Renal cortex interstitium (tissue), 15 donors: Measurements from ENCODE around the gene CXCR1. TPM values are rescaled to one million over a fixed set of nuclear protein-coding genes. Genes with fewer than 3 reads are reported as not detected.
"Not testable (repeated sequence)": the region's sequence is repeated elsewhere in the genome, so short reads cannot be mapped to it uniquely, and the experiment has no call there.

Source experiments
- DNase-seq, 11 donors: peaks; one replicate each; pipeline ENCODE4 v3.0.0-alpha.2; 2013; ENCODE audit warnings: low read depth in 9 of 11, low spot score in 4 of 11; ENCODE audit errors: extremely low read depth in 1 of 11
- long read RNA-seq, 16 experiments: transcript quantifications; one replicate each; lab custom pipeline, GENCODE V29; 2026
- polyA plus RNA-seq, 3 donors: library from polyadenylated mRNA; unstranded; fragments of 120-200 nt; gene quantifications; one replicate each; pipeline ENCODE4 v1.2.1, GENCODE V29; 2013; ENCODE audit not compliant: insufficient read length in 3 of 3

CXCR1 gene
- under 1 TPM in 2 of 3 donors, not detected in 1; 0.06 to 0.16 TPM for polyA plus RNA-seq
- long read RNA-seq, donor 1: 0 reads
- long read RNA-seq, donor 2: 0 reads
- long read RNA-seq, donor 3: 0 reads
- long read RNA-seq, donor 4: 0 reads
- long read RNA-seq, donor 5: 0 reads
- long read RNA-seq, donor 6: 0 reads
- long read RNA-seq, donor 7: 0 reads
- long read RNA-seq, donor 8: 0 reads
- long read RNA-seq, donor 9: 0 reads
- long read RNA-seq, donor 10: 0 reads
- long read RNA-seq, donor 11: 0 reads
- long read RNA-seq, donor 12: 0 reads
- long read RNA-seq, donor 13: 0 reads
- long read RNA-seq, donor 14: 0 reads
- long read RNA-seq, donor 15: 0 reads
- long read RNA-seq, donor 16: 0 reads

DNA sequence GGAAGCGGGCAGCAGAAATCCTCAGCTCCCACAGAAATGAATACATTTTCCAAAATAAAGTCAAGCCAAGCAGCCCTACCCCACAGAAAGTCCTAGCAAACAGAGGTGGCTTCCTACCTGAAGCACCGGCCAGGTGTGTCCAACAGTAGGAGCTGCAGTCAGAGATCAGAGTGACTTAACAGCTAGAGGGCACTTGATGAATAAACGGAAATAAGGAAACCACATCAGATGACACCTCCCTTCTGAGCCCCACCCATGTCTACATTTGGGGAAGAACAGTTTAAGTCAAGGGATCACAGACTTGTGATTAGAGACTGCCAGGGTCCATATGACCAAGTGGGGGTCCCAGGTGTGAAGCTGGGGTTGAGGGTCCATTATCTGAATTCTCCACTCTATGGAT lies at the start of gene CXCR1:
TSS of gene CXCR1 (minus strand) at position 172 of the 400 bp plus-strand sequence. CDS start 1,751 bp downstream, outside the sequence.
- no peak for DNase-seq

GRCh38 chr2:218216336-218216673 lies 49.5 kb upstream of the CXCR1 start:
- no peak for DNase-seq

DNA sequence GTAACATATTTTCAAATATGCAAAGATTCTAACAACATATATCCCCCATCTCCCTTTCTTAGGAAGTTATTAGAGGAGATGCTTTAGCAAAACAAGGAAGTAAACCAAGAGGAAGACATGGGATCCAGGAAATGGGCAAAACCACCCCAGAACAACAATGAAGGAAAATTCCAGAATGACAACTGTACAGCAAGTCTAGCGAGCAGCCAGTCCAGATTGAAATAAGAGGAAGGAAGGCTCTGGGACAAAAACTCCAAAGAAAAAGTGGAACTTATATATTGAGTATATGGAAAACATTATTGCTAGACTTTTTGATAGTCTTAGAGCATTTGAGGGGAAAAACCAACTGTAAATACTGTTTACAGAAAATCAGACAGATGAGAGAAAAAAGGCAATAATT lies 47.4 kb upstream of the CXCR1 start:
- DNase-seq: no peak

DNA sequence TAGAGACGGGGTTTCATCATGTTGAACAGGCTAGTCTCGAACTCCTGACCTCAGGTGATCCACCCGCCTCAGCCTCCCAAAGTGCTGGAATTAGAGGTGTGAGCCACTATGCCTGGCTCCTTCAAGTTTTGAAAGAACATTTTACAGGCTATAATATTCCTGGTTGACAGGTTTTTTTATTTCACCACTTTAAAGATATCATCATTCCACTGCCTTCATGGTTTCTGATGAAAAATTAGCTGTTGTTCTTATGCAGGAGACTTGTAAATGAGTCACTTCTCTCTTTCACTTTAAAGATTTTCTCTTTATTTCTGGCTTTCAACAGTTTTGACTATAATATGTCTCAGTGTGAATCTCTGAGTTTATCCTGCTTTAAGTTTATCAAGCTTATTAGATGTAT lies 42.3 kb upstream of the CXCR1 start:
- no peak for DNase-seq

GRCh38 chr2:218202266-218202665 lies 35.5 kb upstream of the CXCR1 start:
- DNase-seq: no peak

- no peak for DNase-seq
These were observed 30.2 kb upstream of the CXCR1 start for GRCh38 chr2:218196974-218197373.

DNA sequence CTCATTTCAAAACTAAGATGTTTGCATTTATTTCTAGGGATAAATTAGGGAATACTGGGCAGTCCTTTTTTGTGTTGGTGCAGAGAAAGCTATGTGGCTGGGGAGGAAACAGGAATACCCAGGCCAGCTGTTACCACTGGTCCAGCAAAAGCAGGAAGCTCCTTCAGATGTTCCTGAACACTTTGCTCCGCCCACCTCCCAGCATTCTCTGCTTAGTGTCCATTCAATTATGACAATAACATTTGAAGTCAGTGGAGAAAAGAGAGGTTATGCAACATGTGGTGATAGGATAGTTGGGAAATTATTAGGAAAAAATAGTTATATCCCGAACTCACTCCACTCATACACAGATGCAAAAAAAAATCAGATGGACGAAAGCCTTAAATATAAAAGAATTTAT lies 28.1 kb upstream of the CXCR1 start:
- no peak for DNase-seq

GRCh38 chr2:218193701-218194100 lies 26.9 kb upstream of the CXCR1 start:
- no peak for DNase-seq

DNA sequence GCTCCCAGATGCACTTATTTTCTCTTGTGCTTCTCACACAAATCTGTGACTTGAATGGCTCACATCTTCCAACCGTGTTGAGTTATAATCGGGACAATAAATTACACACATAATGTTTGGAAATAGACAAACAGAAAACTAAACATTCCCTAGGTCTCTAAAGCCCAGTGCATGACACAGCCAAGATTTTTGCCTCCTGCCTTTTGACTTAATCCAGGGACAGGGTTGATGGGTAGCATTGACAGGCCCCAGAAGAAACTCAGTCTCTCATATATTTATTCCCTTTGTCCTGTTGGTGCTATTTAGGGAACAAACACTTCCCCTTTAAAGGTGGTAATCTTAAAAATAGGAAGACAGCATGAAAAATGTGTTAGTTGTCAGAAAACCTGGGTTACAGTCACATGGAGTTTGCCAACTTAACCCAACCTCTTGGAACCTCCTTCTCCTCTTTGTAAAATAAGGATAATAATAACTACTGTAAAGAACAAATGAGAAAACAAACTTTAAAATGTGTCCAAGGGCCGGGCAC lies 26.2 kb upstream of the CXCR1 start:
- no peak for DNase-seq

DNA sequence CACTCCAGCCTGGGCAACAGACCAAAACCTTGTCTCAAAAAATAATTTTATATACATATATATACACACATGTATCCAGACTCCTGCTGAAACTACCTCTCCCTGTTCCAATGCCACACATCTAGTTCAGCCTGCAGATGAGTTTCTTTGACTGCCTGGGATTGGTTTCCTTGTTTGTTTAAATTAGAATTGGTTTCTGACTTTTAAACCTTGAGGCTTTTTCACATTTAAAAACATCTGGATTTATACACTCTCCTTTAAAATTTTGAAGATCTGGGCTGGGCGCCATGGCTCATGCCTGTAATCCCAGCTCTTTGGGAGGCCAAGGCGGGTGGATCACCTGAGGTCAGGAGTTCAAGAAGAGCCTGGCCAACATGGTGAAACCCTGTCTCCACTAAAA lies 21.8 kb upstream of the CXCR1 start:
- no peak for DNase-seq

DNA sequence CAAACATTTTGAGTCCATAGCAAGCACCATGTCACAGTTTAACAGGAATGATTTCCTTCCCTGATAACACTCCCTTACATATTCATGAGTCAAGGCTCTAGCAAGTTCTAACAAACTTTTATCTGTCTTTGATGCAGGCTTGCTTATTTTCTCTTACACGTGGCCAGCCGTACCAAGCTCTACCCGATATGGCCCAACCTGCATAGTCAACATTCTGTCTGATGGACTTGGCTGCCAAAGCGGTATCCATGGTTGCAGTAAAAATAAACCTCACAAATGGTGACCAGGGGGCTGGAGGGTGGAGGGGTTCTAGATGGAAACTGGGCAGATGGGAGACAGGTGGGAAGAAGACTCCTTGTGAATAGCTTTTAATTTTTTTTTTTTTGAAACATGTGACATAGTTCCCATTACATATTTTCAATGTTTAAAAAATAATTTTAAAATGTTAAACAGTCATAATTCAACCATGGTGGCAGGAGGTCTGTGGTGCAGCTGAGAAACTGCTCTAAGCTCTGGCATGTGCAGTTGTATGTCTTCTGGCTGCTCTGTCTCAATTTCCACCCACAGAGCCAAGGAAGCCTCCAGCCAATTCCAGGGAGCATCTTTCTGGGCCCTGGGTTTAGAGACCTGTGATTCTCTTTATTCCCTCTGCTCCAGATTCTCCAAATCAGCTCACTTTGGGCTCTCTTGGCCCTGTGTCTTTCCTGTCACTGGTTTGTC lies 20.7 kb upstream of the CXCR1 start:
- DNase-seq: no peak

- DNase-seq: no peak
These were observed 20.1 kb upstream of the CXCR1 start for GRCh38 chr2:218186876-218187275.

DNA sequence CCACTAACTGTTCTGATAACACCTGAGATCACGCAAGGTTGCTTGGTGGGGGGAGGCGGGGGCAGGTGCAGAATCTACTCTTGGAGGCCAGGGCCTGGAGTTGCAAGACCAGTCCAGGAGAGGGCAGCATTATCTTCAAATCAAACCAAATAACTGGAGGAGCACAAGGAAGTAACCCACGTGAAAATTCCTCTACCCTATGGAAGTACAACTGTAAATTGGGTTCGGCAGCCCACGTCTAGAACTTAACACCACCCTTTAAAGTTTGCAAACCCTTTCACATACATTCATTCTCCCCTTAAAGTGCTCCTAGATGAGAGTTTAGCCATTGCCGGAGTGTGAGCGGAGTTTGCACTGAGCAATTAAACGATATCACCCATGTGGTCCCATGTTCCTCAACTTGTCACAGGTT lies 19.6 kb upstream of the CXCR1 start:
- peak in 10 of 11 donors; percentile 21 to 57 (median 34) for DNase-seq

DNA sequence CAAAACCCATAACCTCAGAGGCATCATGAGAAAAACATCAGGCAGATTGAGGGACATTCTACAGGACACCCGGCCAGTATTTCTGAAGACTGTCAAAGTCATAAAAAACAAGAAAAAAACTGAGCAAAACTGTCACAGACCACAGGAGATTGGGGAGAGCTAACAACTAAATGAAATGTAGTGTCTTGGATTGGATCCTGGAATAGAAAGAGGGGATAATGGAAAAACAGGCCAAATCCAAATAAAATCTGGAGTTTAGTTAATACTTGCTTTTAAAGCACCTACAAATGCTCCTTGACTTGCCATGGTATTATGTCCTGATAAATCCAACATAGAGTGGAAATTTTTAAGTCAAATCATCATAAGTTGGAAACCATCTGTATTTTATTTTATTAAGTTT lies 17.6 kb upstream of the CXCR1 start:
- DNase-seq: no peak

DNA sequence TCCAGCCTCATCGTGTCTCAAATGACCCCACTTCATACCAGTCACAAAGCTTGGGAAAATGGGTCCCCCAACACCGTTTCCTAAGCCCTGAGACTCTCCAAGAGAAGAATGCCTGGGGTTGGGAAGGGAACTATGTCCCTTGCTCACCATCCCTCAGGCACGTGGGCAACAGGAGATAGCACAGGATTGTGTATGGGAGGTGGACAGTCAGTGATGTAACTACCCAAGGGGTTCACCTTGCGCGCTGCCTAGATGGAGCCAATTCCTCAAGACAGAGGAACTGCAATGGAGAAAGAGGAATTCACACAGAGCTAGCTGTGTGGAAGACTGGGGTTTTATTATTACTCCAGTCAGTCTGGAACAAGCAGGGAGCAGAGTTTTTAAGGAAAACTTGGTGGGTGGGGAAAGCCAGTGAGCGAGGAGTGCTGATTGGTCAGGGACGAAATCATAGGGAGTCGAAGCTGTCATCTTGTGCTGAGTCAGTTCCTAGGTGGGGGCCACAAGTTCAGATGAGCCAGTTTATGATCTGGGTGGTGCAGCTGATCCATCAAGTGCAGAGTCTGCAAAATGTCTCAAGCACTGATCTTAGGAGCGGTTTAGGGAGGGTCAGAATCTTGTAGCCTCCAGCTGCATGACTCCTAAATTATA lies 13.8 kb upstream of the CXCR1 start:
- no peak for DNase-seq

GRCh38 chr2:218179782-218180181 lies 13.0 kb upstream of the CXCR1 start:
- DNase-seq: no peak

DNA sequence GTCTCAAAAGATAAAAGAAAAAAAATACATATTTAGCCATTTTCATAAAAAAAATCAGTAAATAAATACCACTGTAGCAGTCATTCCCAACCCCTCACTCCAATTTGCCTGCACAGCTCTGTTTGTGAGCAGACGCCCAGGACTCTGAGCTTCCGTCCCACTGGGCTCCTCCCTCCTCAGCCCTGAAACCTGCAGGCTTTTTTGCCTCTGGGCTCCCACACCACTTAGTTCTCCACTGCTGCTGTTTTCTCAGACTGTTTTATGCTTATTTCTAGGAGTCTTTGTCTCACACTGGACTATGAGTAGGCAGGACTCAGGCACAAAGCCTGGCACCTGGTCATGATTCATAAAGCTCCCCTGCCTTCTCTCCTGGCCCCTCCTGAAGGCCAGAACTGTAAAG lies 6.1 kb upstream of the CXCR1 start:
- DNase-seq: no peak

- not testable (repeated sequence) for DNase-seq
These were observed 5.0 kb upstream of the CXCR1 start for GRCh38 chr2:218171744-218172143.

DNA sequence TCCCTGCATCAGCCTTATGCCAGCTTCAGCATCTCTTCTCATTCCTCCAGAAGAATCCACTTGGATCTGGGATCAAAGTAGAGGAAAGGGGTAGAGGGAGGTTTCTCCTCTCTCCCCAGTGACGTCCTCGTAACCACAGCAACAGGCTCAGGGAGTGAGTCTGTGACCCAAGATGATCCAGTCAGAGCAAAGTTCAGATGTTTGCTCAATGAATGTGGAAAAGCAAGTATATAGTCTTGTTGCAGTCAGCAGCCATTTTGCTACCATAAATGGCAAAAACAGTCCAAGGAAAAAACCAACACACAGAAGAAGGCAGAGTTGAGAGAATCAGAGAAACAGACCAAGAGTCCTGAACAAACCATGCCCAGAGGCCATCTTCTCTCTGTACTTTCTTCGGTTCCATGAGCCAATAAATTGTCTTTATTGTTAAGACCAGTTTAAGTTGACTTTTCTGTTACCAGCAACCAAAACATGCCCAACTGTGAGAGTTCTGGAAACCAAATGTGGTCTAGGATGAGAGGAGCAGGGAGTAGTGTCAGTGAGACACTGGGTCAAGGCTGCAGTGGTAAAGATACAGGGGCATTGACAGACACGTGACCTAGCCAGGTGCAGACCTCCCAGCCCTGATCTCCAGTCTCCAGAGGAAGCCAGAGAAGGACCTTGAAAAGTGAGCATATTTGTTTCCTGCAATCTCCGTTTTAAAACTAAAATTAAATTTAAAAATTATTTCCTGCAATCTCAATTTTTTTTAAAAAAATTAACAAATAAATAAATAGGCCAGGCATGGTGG lies 3.2 kb upstream of the CXCR1 start:
- DNase-seq: peak in 1 of 11 donors; percentile 22
